Mesothelial cell of epicardium (in vitro differentiated cells): ENCODE data around the gene PIK3R6. TPM values are rescaled to one million over a fixed set of nuclear protein-coding genes. Genes with fewer than 3 reads are reported as not detected.

Experiments
- DNase-seq, 2 experiments: peaks; one replicate each; pipeline ENCODE4 v3.0.0; 2021; ENCODE audit warnings: low spot score in 2 of 2; ENCODE audit not compliant: unreplicated experiment in 2 of 2
- H3K27ac Mint-ChIP-seq: 2 replicates; pipeline ENCODE4 v1.8.0; 2021; ENCODE audit warnings: mixed read lengths
- H3K27me3 Mint-ChIP-seq: 2 replicates; pipeline ENCODE4 v1.8.0; 2021; ENCODE audit warnings: low read depth, mixed read lengths
- H3K36me3 Mint-ChIP-seq: 2 replicates; pipeline ENCODE4 v1.8.0; 2021; ENCODE audit warnings: mixed read lengths
- H3K4me1 Mint-ChIP-seq: 2 replicates; pipeline ENCODE4 v1.8.0; 2021; ENCODE audit warnings: mixed read lengths
- H3K4me3 Mint-ChIP-seq: 2 replicates; pipeline ENCODE4 v1.8.0; 2021; ENCODE audit warnings: mild to moderate bottlenecking, moderate library complexity, mixed read lengths
- H3K9me3 Mint-ChIP-seq: 2 replicates; pipeline ENCODE4 v1.8.0; 2021; ENCODE audit warnings: mixed read lengths
- total RNA-seq: library from RNA; stranded (reverse); gene quantifications from 3 replicates; pipeline ENCODE4 v1.2.1, GENCODE V29; 2021
- TF ChIP-seq, protein P1 (sequence below): fragments of 200-600 bp; sonication (generic); IDR thresholded peaks from one replicate; pipeline ENCODE4 v1.5.0; 2021; ENCODE audit warnings: antibody characterized with exemption; ENCODE audit not compliant: unreplicated experiment

PIK3R6 gene
- total RNA-seq, 1 donor from 2014 or later, result not detected

GRCh38 chr17:8847891-8848290 lies 19.6 kb downstream of the PIK3R6 start:
- no peak overlapping the region for H3K4me3 Mint-ChIP-seq
- DNase-seq, result no peak
- no peaks in the 10 kb centered on the region for H3K36me3 Mint-ChIP-seq
- peaks cover 8% of the 10 kb centered on the region for H3K9me3 Mint-ChIP-seq
- H3K27me3 Mint-ChIP-seq, result no peaks in the 10 kb centered on the region
- H3K27ac Mint-ChIP-seq, result no peak overlapping the region
- H3K4me1 Mint-ChIP-seq, result no peaks in the 10 kb centered on the region
- TF ChIP-seq, protein P1, sequence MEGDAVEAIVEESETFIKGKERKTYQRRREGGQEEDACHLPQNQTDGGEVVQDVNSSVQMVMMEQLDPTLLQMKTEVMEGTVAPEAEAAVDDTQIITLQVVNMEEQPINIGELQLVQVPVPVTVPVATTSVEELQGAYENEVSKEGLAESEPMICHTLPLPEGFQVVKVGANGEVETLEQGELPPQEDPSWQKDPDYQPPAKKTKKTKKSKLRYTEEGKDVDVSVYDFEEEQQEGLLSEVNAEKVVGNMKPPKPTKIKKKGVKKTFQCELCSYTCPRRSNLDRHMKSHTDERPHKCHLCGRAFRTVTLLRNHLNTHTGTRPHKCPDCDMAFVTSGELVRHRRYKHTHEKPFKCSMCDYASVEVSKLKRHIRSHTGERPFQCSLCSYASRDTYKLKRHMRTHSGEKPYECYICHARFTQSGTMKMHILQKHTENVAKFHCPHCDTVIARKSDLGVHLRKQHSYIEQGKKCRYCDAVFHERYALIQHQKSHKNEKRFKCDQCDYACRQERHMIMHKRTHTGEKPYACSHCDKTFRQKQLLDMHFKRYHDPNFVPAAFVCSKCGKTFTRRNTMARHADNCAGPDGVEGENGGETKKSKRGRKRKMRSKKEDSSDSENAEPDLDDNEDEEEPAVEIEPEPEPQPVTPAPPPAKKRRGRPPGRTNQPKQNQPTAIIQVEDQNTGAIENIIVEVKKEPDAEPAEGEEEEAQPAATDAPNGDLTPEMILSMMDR, result no peak

DNA sequence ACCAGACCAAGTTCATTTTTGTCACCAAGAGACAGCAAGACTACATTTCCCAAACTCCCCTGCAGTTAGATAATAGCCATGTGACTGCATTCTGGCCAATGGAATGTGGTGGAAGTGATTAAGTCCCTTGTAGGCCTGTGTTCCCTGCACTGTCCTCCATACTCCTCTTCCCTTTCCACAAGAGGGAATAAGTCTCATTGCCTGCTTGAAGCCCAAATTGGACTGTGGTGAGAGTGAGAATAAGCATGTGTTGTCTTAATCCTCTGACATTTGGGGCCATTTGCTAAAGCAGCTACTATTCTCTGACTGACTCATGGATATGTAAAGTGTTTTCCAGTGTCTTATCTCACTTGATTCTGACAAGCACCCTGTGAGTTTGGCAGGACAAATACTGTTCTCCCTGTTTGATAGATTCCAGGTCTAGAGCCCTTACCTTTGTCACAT lies 20.7 kb downstream of the PIK3R6 start:
- peaks cover 8% of the 10 kb centered on the region for H3K9me3 Mint-ChIP-seq
- TF ChIP-seq, protein P1, result no peak
- H3K27ac Mint-ChIP-seq, result no peak overlapping the region
- DNase-seq, result no peak
- H3K4me1 Mint-ChIP-seq, result no peaks in the 10 kb centered on the region
- H3K4me3 Mint-ChIP-seq, result no peak overlapping the region
- no peaks in the 10 kb centered on the region for H3K27me3 Mint-ChIP-seq
- no peaks in the 10 kb centered on the region for H3K36me3 Mint-ChIP-seq

GRCh38 chr17:8844229-8845218 lies 22.9 kb downstream of the PIK3R6 start:
- no peak for DNase-seq
- no peak overlapping the region for H3K27ac Mint-ChIP-seq
- H3K27me3 Mint-ChIP-seq, result no peaks in the 10 kb centered on the region
- TF ChIP-seq, protein P1, result no peak
- no peak overlapping the region for H3K4me3 Mint-ChIP-seq
- H3K4me1 Mint-ChIP-seq, result no peaks in the 10 kb centered on the region
- H3K36me3 Mint-ChIP-seq, result no peaks in the 10 kb centered on the region
- peaks cover 12% of the 10 kb centered on the region for H3K9me3 Mint-ChIP-seq

DNA sequence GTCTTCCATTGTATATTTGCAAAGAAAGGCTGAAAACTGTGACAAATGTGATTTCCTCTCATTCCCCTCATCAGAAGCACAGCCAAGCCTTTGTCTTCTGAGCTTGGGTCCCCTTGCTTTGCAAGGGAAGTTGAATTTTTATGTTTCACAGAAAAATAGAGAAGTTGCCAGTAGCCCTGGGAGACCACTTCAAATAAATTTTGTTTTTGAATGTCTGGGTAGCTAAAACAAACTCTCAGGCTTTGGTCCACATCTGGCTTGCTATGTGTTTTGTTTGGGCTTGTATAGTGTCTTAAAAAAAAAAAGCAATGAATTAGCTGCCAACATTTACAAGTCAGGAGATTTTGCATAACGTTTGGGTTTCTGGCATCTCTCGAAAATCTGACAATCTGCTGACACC lies 24.1 kb downstream of the PIK3R6 start:
- DNase-seq, result no peak
- Mint-ChIP-seq H3K36me3 (no peaks in the 10 kb centered on the region), H3K27ac (no peak overlapping the region), H3K4me1 (no peaks in the 10 kb centered on the region), H3K4me3 (no peak overlapping the region), H3K9me3 (peaks cover 12% of the 10 kb centered on the region), H3K27me3 (no peaks in the 10 kb centered on the region)
- TF ChIP-seq, protein P1, result no peak

DNA sequence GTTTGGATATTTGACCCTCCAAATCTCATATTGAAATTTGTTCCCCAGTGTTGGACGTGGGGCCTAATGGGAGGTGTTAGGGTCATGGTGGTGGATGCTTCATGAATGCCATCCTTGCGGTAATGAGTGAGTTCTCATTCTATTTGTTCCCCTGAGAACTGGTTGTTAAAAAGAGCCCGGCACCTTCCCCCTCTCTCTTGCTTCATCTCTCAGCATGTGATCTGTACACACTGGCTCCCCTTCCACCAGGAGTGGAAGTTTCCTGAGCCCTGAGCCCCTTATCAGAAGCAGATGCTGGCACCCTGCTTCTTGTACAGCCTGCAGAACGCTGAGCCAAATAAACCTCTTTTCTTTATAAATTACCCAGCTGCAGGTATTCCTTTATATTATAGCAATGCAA lies 25.6 kb downstream of the PIK3R6 start:
- Mint-ChIP-seq H3K9me3 (peaks cover 12% of the 10 kb centered on the region), H3K36me3 (no peaks in the 10 kb centered on the region), H3K27ac (no peak overlapping the region), H3K27me3 (peaks cover 2% of the 10 kb centered on the region), H3K4me3 (no peak overlapping the region), H3K4me1 (peaks cover 1% of the 10 kb centered on the region)
- DNase-seq, result no peak
- TF ChIP-seq, protein P1, result no peak
